Right lobe of liver (tissue), 4 donors: ENCODE results near the gene KLF13.

Experiments used
- POLR2A ChIP-seq: fragments of 450-650 bp; IDR thresholded peaks from one replicate; pipeline ENCODE4 v1.6.1; 2017; ENCODE audit warnings: antibody characterized with exemption, mild to moderate bottlenecking
- TF ChIP-seq, protein P1 (sequence below), 4 donors: fragments of 200-600 bp in 3 of 4; fragments of 450-650 bp in 1 of 4; IDR thresholded peaks; one replicate each; pipeline versions ENCODE4 v1.5.1 to v1.8.0; 2016 to 2022; ENCODE audit warnings: antibody characterized with exemption in 4 of 4, mild to moderate bottlenecking in 2 of 4
- donor health status: DM: no; HTN: no; CAD: no.
- donor health status: DM: no; HTN: no; CAD: no.
- donor health status: DM: no; HTN: yes; CAD: no.

DNA sequence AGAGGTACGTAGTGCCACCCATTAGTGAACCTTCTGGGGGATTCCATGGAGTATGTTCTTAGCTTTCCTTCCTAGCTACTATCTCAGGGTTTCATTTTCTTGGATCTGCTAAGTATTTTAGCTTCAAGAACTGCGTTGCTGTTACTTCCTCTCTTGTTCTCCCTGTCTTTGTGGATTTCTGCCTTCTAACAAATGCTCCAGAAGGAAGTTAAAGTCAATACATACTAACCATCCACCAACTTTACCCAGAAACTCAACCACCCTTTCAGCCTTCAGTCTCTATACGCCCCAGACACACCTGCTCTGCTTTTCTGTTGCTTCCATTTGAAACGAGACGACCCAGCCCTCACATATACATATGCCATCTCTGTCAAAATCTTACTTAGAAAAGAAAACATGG is 2.4 kb upstream of the KLF13 start:
- TF ChIP-seq, protein P1, sequence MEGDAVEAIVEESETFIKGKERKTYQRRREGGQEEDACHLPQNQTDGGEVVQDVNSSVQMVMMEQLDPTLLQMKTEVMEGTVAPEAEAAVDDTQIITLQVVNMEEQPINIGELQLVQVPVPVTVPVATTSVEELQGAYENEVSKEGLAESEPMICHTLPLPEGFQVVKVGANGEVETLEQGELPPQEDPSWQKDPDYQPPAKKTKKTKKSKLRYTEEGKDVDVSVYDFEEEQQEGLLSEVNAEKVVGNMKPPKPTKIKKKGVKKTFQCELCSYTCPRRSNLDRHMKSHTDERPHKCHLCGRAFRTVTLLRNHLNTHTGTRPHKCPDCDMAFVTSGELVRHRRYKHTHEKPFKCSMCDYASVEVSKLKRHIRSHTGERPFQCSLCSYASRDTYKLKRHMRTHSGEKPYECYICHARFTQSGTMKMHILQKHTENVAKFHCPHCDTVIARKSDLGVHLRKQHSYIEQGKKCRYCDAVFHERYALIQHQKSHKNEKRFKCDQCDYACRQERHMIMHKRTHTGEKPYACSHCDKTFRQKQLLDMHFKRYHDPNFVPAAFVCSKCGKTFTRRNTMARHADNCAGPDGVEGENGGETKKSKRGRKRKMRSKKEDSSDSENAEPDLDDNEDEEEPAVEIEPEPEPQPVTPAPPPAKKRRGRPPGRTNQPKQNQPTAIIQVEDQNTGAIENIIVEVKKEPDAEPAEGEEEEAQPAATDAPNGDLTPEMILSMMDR (IDR thresholded peaks at IDR 0.05), result no peak
- TF ChIP-seq POLR2A, result no peak
